ENCODE measurements around the gene RBM5.

DNA sequence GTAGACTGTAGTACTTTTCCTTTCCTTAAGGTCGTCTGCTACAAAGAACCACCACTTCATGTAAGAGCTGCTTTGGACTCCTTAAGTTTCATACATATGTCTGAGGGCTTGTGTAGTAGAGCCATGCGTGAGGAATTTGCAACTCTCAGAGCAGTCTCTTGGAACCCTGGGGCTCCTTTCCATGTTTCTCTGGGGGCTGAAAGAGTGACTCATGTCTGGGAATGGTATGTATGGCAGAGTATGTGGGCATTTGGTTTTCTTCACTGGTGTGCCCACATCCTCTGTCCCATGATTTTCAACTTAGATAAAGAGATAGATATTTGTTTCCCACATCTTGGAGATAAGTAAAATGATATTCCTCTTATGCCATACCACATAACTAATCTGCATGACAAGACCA lies 20.6 kb upstream of the RBM5 start:
- TF ChIP-seq SPI1 (IDR thresholded peaks at IDR 0.05; ENCODE audit: low read depth, low read length) (no peak), TAF1 (IDR thresholded peaks at IDR 0.05; ENCODE audit: low read depth, low read length) (no peak), POLR2AphosphoS5 (IDR thresholded peaks at IDR 0.05; ENCODE audit: low read depth, low read length) (no peak), POLR2A (IDR thresholded peaks at IDR 0.05; ENCODE audit: low read depth, low read length) (no peak)

Measured in GM12891 (cell line).